Ishikawa (cell line): ENCODE results near the gene HDLBP.

Experiments
- EP300 ChIP-seq: IDR thresholded peaks from 2 replicates; pipeline ENCODE4 v1.6.1; 2012; ENCODE audit warnings: borderline replicate concordance
- TEAD4 ChIP-seq: IDR thresholded peaks from 2 replicates; pipeline ENCODE4 v1.6.1; 2012
- YY1 ChIP-seq: IDR thresholded peaks from 2 replicates; pipeline ENCODE4 v1.6.1; 2012; ENCODE audit warnings: low read depth
- TF ChIP-seq, protein P1 (sequence below): IDR thresholded peaks from 2 replicates; pipeline ENCODE4 v1.6.1; 2012

DNA sequence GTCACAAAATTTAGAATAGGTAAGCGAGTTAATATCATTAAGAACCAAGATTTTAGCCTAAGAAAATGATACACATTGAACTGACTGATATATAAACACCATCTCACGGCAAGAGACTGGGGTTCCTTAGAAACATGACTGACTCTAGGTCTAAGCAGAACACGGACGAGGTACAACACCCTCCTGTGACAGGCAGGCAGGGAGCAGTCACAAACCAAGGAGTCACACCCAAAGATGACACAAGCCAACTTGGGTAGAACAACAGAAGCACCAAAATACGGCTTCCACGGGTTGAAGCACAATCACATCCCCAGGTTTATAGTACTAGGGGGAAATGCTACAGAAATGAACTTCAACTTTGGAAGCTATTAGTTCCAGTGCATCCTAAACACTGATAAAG lies 24.3 kb downstream of the HDLBP start:
- TF ChIP-seq EP300 (no peak), TEAD4 (no peak), YY1 (no peak)
- TF ChIP-seq, protein P1, sequence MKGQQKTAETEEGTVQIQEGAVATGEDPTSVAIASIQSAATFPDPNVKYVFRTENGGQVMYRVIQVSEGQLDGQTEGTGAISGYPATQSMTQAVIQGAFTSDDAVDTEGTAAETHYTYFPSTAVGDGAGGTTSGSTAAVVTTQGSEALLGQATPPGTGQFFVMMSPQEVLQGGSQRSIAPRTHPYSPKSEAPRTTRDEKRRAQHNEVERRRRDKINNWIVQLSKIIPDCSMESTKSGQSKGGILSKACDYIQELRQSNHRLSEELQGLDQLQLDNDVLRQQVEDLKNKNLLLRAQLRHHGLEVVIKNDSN: no peak
